ENCODE measurements around the gene SPTBN1.

Gene SPTBN1

DNA sequence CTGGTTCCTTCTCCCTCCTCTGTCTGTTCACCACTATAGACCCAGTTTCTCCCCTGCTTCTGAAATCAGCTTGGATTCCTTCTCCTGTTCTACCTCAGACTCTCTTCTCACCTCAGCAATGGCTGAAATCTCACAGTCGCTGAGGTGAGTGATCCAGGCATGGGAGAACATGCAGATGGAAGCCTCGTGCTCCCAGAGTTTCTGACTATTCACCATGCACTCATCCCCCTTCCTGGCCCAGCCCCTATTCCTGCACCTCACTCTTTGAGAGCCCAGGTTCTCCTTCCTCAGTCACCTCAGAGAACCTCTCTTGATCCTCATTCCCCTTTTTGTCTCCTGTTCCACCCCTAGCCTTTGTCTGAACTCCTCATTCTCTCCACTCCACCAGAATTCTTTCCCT is 78.5 kb downstream of the SPTBN1 start:
- Histone ChIP-seq H3K36me3 (ENCODE audit: control insufficient read depth in 2 of 2, insufficient read depth in 2 of 2, low read length in 2 of 2) (no peaks in the 10 kb centered on the region), H3K9me3 (ENCODE audit: control insufficient read depth in 2 of 2, low read length in 2 of 2) (no peaks in the 10 kb centered on the region), H3K27ac (ENCODE audit: low read depth in 2 of 2, low read length in 2 of 2) (no peak overlapping the region), H3K4me3 (ENCODE audit: low read length in 2 of 2) (no peak overlapping the region), H3K9ac (ENCODE audit: low read depth in 1 of 2, low read length in 2 of 2) (no peak overlapping the region), H3K27me3 (ENCODE audit: control insufficient read depth in 2 of 2, insufficient read depth in 2 of 2, low read length in 2 of 2) (no peaks in the 10 kb centered on the region), H3K4me1 (ENCODE audit: control insufficient read depth in 2 of 2, insufficient read depth in 2 of 2, low read length in 2 of 2) (peaks cover 12 to 18% of the 10 kb centered on the region in 2 donors)

DNA sequence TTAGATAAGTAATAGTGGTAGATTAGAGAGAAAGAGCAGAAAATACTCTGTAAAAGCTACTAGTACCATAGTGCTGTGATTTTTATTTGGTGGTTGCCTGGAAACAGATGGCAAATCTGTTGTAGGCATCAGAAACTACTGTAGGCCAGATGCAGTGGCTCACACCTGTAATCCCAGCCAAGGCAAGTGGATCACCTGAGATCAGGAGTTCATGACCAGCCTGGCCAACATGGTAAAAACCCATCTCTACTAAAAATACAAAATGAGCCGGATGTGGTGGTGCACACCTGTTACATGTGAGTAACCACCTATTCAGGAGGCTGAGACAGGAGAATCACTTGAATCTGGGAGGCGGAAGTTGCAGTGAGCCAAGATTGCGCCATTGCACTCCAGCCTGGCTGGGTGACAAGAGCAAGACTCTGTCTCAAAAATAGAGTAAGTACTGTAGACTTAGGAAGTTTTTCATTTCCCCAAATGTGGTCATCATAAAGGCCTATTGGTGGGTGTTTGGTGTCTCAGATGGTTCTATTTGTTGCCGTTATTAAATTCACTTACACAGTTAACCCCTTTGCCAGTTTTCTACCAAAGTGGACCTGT is 79.6 kb downstream of the SPTBN1 start:
- Histone ChIP-seq H3K27me3 (ENCODE audit: control insufficient read depth in 2 of 2, insufficient read depth in 2 of 2, low read length in 2 of 2) (no peaks in the 10 kb centered on the region), H3K27ac (ENCODE audit: low read depth in 2 of 2, low read length in 2 of 2) (no peak overlapping the region), H3K36me3 (ENCODE audit: control insufficient read depth in 2 of 2, insufficient read depth in 2 of 2, low read length in 2 of 2) (no peaks in the 10 kb centered on the region), H3K4me1 (ENCODE audit: control insufficient read depth in 2 of 2, insufficient read depth in 2 of 2, low read length in 2 of 2) (peaks cover 12 to 18% of the 10 kb centered on the region in 2 donors), H3K9ac (ENCODE audit: low read depth in 1 of 2, low read length in 2 of 2) (no peak overlapping the region), H3K4me3 (ENCODE audit: low read length in 2 of 2) (no peak overlapping the region), H3K9me3 (ENCODE audit: control insufficient read depth in 2 of 2, low read length in 2 of 2) (no peaks in the 10 kb centered on the region)

DNA sequence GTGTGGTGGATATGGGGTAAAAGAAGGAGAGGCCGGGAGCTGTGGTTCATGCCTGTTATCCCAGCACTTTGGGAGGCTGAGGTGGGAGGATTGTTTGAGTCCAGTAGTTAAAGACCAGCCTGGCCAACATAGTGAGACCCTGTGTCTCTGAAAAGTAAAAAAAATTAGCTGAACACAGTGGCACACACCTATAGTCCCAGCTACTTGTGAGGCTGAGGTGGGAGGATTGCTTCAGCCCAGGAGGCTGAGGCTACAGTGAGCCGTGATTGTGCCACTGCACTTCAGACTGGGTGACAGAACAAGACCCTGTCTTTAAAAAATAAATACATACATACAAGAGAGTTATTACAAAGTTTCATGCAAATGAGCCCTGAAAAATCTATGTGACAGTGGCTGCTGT is 80.6 kb downstream of the SPTBN1 start:
- H3K9ac ChIP-seq (ENCODE audit: low read depth in 1 of 2, low read length in 2 of 2) = no peak overlapping the region
- no peak overlapping the region for H3K4me3 ChIP-seq (ENCODE audit: low read length in 2 of 2)
- peaks cover 12 to 18% of the 10 kb centered on the region in 2 donors for H3K4me1 ChIP-seq (ENCODE audit: control insufficient read depth in 2 of 2, insufficient read depth in 2 of 2, low read length in 2 of 2)
- H3K27ac ChIP-seq (ENCODE audit: low read depth in 2 of 2, low read length in 2 of 2) = no peak overlapping the region
- no peaks in the 10 kb centered on the region for H3K36me3 ChIP-seq (ENCODE audit: control insufficient read depth in 2 of 2, insufficient read depth in 2 of 2, low read length in 2 of 2)
- H3K27me3 ChIP-seq (ENCODE audit: control insufficient read depth in 2 of 2, insufficient read depth in 2 of 2, low read length in 2 of 2) = no peaks in the 10 kb centered on the region
- H3K9me3 ChIP-seq (ENCODE audit: control insufficient read depth in 2 of 2, low read length in 2 of 2) = no peaks in the 10 kb centered on the region

DNA sequence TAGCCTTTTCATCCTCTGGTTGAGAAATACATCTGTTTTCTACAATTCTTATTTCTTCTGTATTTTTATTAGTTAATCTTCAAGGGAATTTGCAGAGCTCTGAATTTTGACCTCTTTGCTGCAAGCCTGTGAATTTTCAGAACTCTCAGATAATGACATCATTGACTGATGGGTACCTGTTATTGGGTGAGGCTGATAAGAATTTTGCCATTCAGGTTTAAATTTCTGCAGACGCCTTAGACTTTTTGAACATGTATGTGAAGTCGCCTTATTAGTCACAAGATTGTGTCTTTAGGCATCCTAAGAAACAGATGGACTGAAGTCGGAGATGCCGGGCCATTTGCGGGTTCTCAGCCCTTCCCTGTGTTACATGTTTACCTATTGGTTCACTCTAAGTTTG is 82.4 kb downstream of the SPTBN1 start:
- H3K36me3 ChIP-seq (ENCODE audit: control insufficient read depth in 2 of 2, insufficient read depth in 2 of 2, low read length in 2 of 2) = no peaks in the 10 kb centered on the region
- no peak overlapping the region for H3K4me3 ChIP-seq (ENCODE audit: low read length in 2 of 2)
- H3K27ac ChIP-seq (ENCODE audit: low read depth in 2 of 2, low read length in 2 of 2) = no peak overlapping the region
- no peaks in the 10 kb centered on the region for H3K9me3 ChIP-seq (ENCODE audit: control insufficient read depth in 2 of 2, low read length in 2 of 2)
- no peak overlapping the region for H3K9ac ChIP-seq (ENCODE audit: low read depth in 1 of 2, low read length in 2 of 2)
- H3K4me1 ChIP-seq (ENCODE audit: control insufficient read depth in 2 of 2, insufficient read depth in 2 of 2, low read length in 2 of 2) = peaks cover 0 to 10% of the 10 kb centered on the region in 2 donors
- H3K27me3 ChIP-seq (ENCODE audit: control insufficient read depth in 2 of 2, insufficient read depth in 2 of 2, low read length in 2 of 2) = no peaks in the 10 kb centered on the region

DNA sequence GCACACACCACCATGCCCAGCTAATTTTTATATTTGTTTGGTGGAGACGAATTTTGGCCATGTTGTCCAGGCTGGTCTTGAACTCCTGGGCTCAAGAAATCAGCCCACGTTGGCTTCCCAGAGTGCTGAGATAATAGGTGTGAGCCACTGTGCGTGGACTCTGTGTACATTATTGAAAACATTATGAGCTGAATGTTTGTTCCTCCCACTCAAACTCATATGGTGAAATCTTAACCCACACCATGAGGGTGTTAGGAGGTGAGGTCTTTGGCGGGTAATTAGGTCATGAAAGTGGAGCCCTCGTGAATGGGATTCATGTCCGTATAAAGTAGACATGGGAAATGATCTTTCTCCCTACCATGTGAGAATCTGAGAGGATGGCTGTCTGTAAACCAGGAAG is 83.6 kb downstream of the SPTBN1 start:
- H3K9me3 ChIP-seq (ENCODE audit: control insufficient read depth in 2 of 2, low read length in 2 of 2) = no peaks in the 10 kb centered on the region
- no peak overlapping the region for H3K4me3 ChIP-seq (ENCODE audit: low read length in 2 of 2)
- no peak overlapping the region for H3K9ac ChIP-seq (ENCODE audit: low read depth in 1 of 2, low read length in 2 of 2)
- H3K36me3 ChIP-seq (ENCODE audit: control insufficient read depth in 2 of 2, insufficient read depth in 2 of 2, low read length in 2 of 2) = no peaks in the 10 kb centered on the region
- no peak overlapping the region for H3K27ac ChIP-seq (ENCODE audit: low read depth in 2 of 2, low read length in 2 of 2)
- peaks cover 0 to 13% of the 10 kb centered on the region in 2 donors for H3K4me1 ChIP-seq (ENCODE audit: control insufficient read depth in 2 of 2, insufficient read depth in 2 of 2, low read length in 2 of 2)
- no peaks in the 10 kb centered on the region for H3K27me3 ChIP-seq (ENCODE audit: control insufficient read depth in 2 of 2, insufficient read depth in 2 of 2, low read length in 2 of 2)

DNA sequence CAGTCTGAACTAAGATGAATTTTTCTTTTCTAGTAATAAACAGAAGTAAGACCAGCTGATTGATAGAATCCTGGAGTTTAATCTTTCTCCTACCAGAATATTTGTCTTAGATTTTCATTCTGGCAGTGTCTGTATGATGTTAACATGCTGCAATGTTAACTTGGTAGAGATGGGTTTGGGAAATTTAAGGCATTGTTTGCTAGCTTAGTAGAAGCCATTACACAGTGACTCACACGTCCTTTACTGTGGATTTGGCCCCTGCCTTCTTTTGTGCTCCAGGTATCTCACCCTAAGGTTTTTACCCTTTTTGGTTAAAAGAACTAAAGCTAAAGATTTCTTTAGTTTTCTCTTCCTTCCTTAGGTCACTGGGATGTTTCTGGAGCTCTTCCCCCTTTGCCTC is 84.1 kb downstream of the SPTBN1 start:
- H3K27ac ChIP-seq (ENCODE audit: low read depth in 2 of 2, low read length in 2 of 2) = no peak overlapping the region
- no peak overlapping the region for H3K9ac ChIP-seq (ENCODE audit: low read depth in 1 of 2, low read length in 2 of 2)
- H3K9me3 ChIP-seq (ENCODE audit: control insufficient read depth in 2 of 2, low read length in 2 of 2) = no peaks in the 10 kb centered on the region
- peaks cover 0 to 8% of the 10 kb centered on the region in 2 donors for H3K4me1 ChIP-seq (ENCODE audit: control insufficient read depth in 2 of 2, insufficient read depth in 2 of 2, low read length in 2 of 2)
- no peak overlapping the region for H3K4me3 ChIP-seq (ENCODE audit: low read length in 2 of 2)
- H3K36me3 ChIP-seq (ENCODE audit: control insufficient read depth in 2 of 2, insufficient read depth in 2 of 2, low read length in 2 of 2) = no peaks in the 10 kb centered on the region
- no peaks in the 10 kb centered on the region for H3K27me3 ChIP-seq (ENCODE audit: control insufficient read depth in 2 of 2, insufficient read depth in 2 of 2, low read length in 2 of 2)

DNA sequence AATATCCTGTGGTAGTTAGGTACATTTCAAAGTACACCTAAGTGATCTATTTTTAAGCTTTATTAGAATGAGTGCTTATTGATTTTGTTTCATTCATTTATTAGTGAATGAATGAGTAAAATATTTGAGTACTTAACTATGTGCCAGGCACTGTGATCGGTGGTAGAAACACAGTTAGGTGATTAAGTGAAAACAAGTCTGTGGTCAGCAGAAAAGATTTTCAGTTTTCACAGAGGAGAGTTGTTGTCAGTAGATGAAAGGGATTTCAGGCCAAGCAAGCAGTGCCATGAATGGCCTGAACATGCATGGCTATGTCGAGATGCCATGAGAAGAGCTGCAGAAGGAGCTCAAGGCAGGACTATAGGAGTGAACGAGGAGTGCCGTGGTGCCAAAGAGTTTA is 85.9 kb downstream of the SPTBN1 start:
- Histone ChIP-seq H3K9ac (ENCODE audit: low read depth in 1 of 2, low read length in 2 of 2) (no peak overlapping the region), H3K4me3 (ENCODE audit: low read length in 2 of 2) (no peak overlapping the region), H3K4me1 (ENCODE audit: control insufficient read depth in 2 of 2, insufficient read depth in 2 of 2, low read length in 2 of 2) (peaks cover 8 to 24% of the 10 kb centered on the region in 2 donors), H3K36me3 (ENCODE audit: control insufficient read depth in 2 of 2, insufficient read depth in 2 of 2, low read length in 2 of 2) (no peaks in the 10 kb centered on the region), H3K27me3 (ENCODE audit: control insufficient read depth in 2 of 2, insufficient read depth in 2 of 2, low read length in 2 of 2) (no peaks in the 10 kb centered on the region), H3K9me3 (ENCODE audit: control insufficient read depth in 2 of 2, low read length in 2 of 2) (no peaks in the 10 kb centered on the region), H3K27ac (ENCODE audit: low read depth in 2 of 2, low read length in 2 of 2) (no peak overlapping the region)

DNA sequence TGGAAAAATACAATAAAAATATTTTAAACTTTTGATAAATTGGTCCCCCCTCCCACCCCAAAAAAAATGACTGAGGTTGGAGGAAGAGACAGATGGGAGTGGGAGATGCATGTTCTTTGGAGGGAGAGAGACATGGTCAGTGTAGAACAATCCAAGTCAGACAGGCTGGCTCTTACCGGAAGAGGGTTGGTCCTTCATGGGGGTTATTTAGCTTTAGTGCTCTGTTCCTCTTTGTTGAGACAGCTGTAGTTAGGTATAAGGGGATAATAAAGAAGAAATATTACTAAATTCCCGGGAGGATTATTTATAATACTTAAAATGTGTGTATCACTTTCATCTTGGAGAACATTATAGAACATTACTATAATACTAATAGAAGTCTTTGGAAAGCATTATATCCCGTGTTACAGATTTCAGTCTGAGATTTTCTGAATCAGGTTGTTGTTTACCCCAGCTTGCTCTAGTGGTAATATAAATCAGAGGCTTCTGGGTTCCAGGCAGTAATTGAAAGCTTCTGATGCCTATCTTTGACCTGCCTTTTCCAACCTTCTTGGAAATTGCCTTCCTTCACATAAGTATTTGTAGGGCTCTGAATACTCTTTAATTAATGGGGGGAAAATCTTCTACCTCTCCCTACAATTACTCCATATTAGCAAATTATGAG is 87.7 kb downstream of the SPTBN1 start:
- Histone ChIP-seq H3K36me3 (ENCODE audit: control insufficient read depth in 2 of 2, insufficient read depth in 2 of 2, low read length in 2 of 2) (no peaks in the 10 kb centered on the region), H3K27ac (ENCODE audit: low read depth in 2 of 2, low read length in 2 of 2) (no peak overlapping the region), H3K4me3 (ENCODE audit: low read length in 2 of 2) (no peak overlapping the region), H3K27me3 (ENCODE audit: control insufficient read depth in 2 of 2, insufficient read depth in 2 of 2, low read length in 2 of 2) (no peaks in the 10 kb centered on the region), H3K9me3 (ENCODE audit: control insufficient read depth in 2 of 2, low read length in 2 of 2) (no peaks in the 10 kb centered on the region), H3K9ac (ENCODE audit: low read depth in 1 of 2, low read length in 2 of 2) (no peak overlapping the region), H3K4me1 (ENCODE audit: control insufficient read depth in 2 of 2, insufficient read depth in 2 of 2, low read length in 2 of 2) (peaks cover 15 to 38% of the 10 kb centered on the region in 2 donors)

DNA sequence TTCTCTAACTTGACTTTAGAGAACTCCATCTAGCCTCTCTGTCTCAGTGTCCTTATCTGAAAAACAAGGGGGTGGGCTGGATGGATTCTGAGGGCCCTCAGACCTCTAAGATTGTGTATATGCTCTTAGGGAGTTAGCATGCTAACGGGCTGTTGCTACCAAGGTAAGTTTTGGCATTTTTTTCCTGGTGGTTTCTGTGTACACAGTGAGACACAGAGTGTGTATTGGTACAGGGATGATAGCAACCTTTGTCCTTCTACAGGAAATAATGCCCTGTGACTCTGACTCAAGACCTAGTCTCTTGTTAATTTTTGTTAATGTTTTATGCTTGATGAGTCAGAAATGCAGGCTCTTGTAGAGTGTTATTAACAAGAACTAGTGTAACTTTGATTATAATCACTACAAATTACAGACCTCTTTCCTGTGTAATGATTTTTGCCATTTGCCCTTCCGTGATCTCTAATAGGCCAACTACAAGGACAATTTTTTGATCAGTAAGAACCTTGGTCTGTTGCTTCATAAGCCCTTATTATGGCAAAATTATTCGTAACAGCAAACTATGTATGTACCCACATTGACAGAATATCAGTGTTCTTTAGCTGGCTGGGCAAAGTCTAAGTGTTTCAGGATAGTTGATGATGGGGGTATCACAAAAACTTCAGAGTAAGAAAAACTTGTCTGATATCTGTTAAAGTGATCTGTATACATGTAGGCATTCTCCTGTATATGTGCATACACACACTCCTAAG is 89.7 kb downstream of the SPTBN1 start:
- peak overlapping the region; percentile 20 to 27 for H3K4me3 ChIP-seq (ENCODE audit: low read length in 2 of 2)
- H3K9ac ChIP-seq (ENCODE audit: low read depth in 1 of 2, low read length in 2 of 2) = peak overlapping the region in 1 of 2 donors; percentile 41
- peaks cover 29 to 57% of the 10 kb centered on the region in 2 donors for H3K4me1 ChIP-seq (ENCODE audit: control insufficient read depth in 2 of 2, insufficient read depth in 2 of 2, low read length in 2 of 2)
- peak overlapping the region; percentile 86 to 87 for H3K27ac ChIP-seq (ENCODE audit: low read depth in 2 of 2, low read length in 2 of 2)
- H3K36me3 ChIP-seq (ENCODE audit: control insufficient read depth in 2 of 2, insufficient read depth in 2 of 2, low read length in 2 of 2) = no peaks in the 10 kb centered on the region
- no peaks in the 10 kb centered on the region for H3K9me3 ChIP-seq (ENCODE audit: control insufficient read depth in 2 of 2, low read length in 2 of 2)
- no peaks in the 10 kb centered on the region for H3K27me3 ChIP-seq (ENCODE audit: control insufficient read depth in 2 of 2, insufficient read depth in 2 of 2, low read length in 2 of 2)

DNA sequence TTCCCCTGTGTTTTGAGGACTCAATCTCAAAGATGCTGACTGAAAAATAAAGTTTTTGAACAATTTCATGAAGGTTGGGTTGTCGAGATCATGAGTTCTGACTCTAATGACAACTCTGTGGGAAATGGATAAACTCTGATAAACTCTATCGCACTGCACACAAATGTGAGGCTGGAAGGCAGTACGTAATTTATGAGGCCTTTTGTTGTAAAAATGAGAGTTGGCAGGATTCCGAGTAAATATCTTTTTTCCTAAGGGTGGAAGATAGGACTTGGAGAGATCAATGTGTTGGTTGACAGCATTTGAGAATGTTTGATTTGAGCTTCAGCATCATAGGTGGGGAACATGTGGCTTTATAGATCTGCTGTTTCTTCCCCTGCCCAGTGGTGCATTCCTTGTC is 90.4 kb downstream of the SPTBN1 start:
- Histone ChIP-seq H3K27me3 (ENCODE audit: control insufficient read depth in 2 of 2, insufficient read depth in 2 of 2, low read length in 2 of 2) (no peaks in the 10 kb centered on the region), H3K4me1 (ENCODE audit: control insufficient read depth in 2 of 2, insufficient read depth in 2 of 2, low read length in 2 of 2) (peaks cover 35 to 64% of the 10 kb centered on the region in 2 donors), H3K9ac (ENCODE audit: low read depth in 1 of 2, low read length in 2 of 2) (peak overlapping the region in 1 of 2 donors; percentile 41), H3K4me3 (ENCODE audit: low read length in 2 of 2) (peak overlapping the region in 1 of 2 donors; percentile 3), H3K27ac (ENCODE audit: low read depth in 2 of 2, low read length in 2 of 2) (peak overlapping the region; percentile 86 to 87), H3K36me3 (ENCODE audit: control insufficient read depth in 2 of 2, insufficient read depth in 2 of 2, low read length in 2 of 2) (no peaks in the 10 kb centered on the region), H3K9me3 (ENCODE audit: control insufficient read depth in 2 of 2, low read length in 2 of 2) (no peaks in the 10 kb centered on the region)

Measured in mucosa of rectum (tissue), 2 donors.